Ovary (tissue), 10 donors: ENCODE measurements around the gene FTCDNL1. TPM values are rescaled to one million over a fixed set of nuclear protein-coding genes. Genes with fewer than 3 reads are reported as not detected.
A peak's percentile ranks its signal among the peaks of the same experiment; 100 is the strongest.

Experiments
- DNase-seq, 5 donors: peaks; one replicate each; pipeline ENCODE4 v3.0.0-alpha.2; 2019 to 2020
- H3K27ac ChIP-seq, 2 donors: fragments of 200-600 bp; one replicate each; pipeline versions ENCODE4 v1.5.1 to v1.8.0; 2019 to 2022
- H3K27me3 ChIP-seq: fragments of 200-600 bp; one replicate; pipeline ENCODE4 v1.8.0; 2022
- H3K36me3 ChIP-seq: fragments of 200-600 bp; sonication (generic); one replicate; pipeline ENCODE4 v1.5.1; 2019
- H3K4me1 ChIP-seq: one replicate; pipeline ENCODE4 v1.8.1; 2013; ENCODE audit warnings: mild to moderate bottlenecking, moderate library complexity; ENCODE audit not compliant: insufficient read depth
- H3K4me3 ChIP-seq: fragments of 200-600 bp; sonication (generic); one replicate; pipeline ENCODE4 v1.5.1; 2017
- H3K9me3 ChIP-seq, 2 donors: fragments of 200-600 bp in 1 of 2; sonication (generic) in 1 of 2; one replicate each; pipeline versions ENCODE4 v1.5.1 to v1.8.1; 2013 to 2019; ENCODE audit warnings: mild to moderate bottlenecking in 1 of 2, moderate library complexity in 1 of 2
- CTCF ChIP-seq, 3 donors: fragments of 450-650 bp in 2 of 3; fragments of 200-600 bp in 1 of 3; IDR thresholded peaks; one replicate each; pipeline versions ENCODE4 v1.5.1 to v1.8.0; 2016 to 2022; ENCODE audit warnings: antibody characterized with exemption in 3 of 3, mild to moderate bottlenecking in 1 of 3
- EP300 ChIP-seq: sonication (generic); formaldehyde crosslinking; IDR thresholded peaks from one replicate; pipeline ENCODE4 v1.6.1; 2017; ENCODE audit warnings: antibody characterized with exemption
- POLR2A ChIP-seq: fragments of 450-650 bp; IDR thresholded peaks from one replicate; pipeline ENCODE4 v1.6.1; 2017; ENCODE audit warnings: antibody characterized with exemption, mild to moderate bottlenecking, moderate library complexity
- WGBS, 3 donors: extraction: QIAGEN DNeasy Blood & Tissue Kit in 1 of 3; methylation state at CpG; one replicate each; pipeline versions ENCODE4 v1.1.5 to v1.1.7; 2013 to 2017; 5-methylcytosine and 5-hydroxymethylcytosine counted together
- intact Hi-C, 4 donors: fragments of 100-400 bp; cut with DNase I; formaldehyde crosslinking; loops; one replicate each; pipeline versions ENCODE4 v1.11.0 to v1.15.1; 2022 to 2023
- long read RNA-seq, 3 donors: library from polyadenylated mRNA in 2 of 3; unstranded in 2 of 3; transcript quantifications; one replicate each; pipeline ENCODE4 v2.0.0 and lab custom pipeline, GENCODE V29; 2021 to 2026
- polyA plus RNA-seq, 2 donors: library from polyadenylated mRNA; stranded (reverse); fragments of 200-250 nt in 1 of 2; fragments of 350-450 nt in 1 of 2; fragmentation: Illumina TruSeq in 1 of 2; extraction: RNeasy Lipid Tissue Mini Kit (QIAGEN cat#74804) in 1 of 2; gene quantifications; one replicate each; pipeline ENCODE4 v1.2.3, GENCODE V29; 2013 to 2014
- total RNA-seq, 7 donors: library from RNA; depleted of rRNA in 2 of 7; stranded (reverse); fragments of >200 nt in 2 of 7; fragmentation: NEBNext Ultra II Directional in 3 of 7; extraction: Animal tissue kit (Norgen Biotek cat#: 25700) in 3 of 7; gene quantifications; one replicate each; pipeline versions ENCODE4 v1.1.0 to v1.2.4, GENCODE V29; 2016 to 2023
- donor health status: DM: no; HTN: no; CAD: no; lungs with moderate emphysema.
- donor health status: DM: no; HTN: no; CAD: no.
- donor health status: Bipolar disorder and iron deficiency.
- donor health status: DM: yes; HTN: yes; CAD: no.
- donor health status: DM: no; HTN: no; CAD: no.
- donor health status: DM: yes; HTN: yes; CAD: no.

The FTCDNL1 gene
- total RNA-seq = 1 to 10 TPM in 6 of 7 donors, under 1 TPM in 1; 0.87 to 3.4 (median 2.1) TPM
- polyA plus RNA-seq = 1 to 10 TPM in 1 of 2 donors, under 1 TPM in 1; 0.56 to 3.2 TPM
- long read RNA-seq, donor 1, partial matches to known transcripts = 0 of 2 reads
- long read RNA-seq, donor 1, other reads (novel, unspliced or antisense) = 2 of 2 reads
- long read RNA-seq, donor 2, partial matches to known transcripts = 0 of 1 reads
- long read RNA-seq, donor 2, other reads (novel, unspliced or antisense) = 0 of 1 reads
- long read RNA-seq, donor 3, partial matches to known transcripts = 0 of 4 reads
- long read RNA-seq, donor 3, other reads (novel, unspliced or antisense) = 3 of 4 reads

- no peaks in the 10 kb centered on the region for H3K36me3 ChIP-seq
- intact Hi-C loops = no loop called here
- peak within 1 kb of the TSS; percentile 69 for H3K4me3 ChIP-seq
- DNase-seq = peak; percentile 44 to 73 (median 59)
- no peaks in the 10 kb centered on the region for H3K9me3 ChIP-seq
- H3K4me1 ChIP-seq = no peaks in the 10 kb centered on the region
- H3K27ac ChIP-seq = peak within 1 kb of the TSS in 1 of 2 donors; percentile 24
- TF ChIP-seq EP300 = no peak
- TF ChIP-seq CTCF (IDR thresholded peaks at IDR 0.05) = peak in 2 of 3 donors; percentile 28 to 42
- 0 to 1% (median 1%) methylated on average over 40 to 78 of the region's 80 CpGs for WGBS, 3 donors
- no peaks in the 10 kb centered on the region for H3K27me3 ChIP-seq
Measured at GRCh38 chr2:199850718-199851500, at the start of gene FTCDNL1. Gene FTCDNL1, minus strand, starts transcription at chr2:199851192. Its CDS starts 2,230 bp downstream, at chr2:199848962.

GRCh38 chr2:199896617-199897016 is 45.6 kb upstream of the FTCDNL1 start:
- no peaks in the 10 kb centered on the region for H3K27me3 ChIP-seq
- no peak for TF ChIP-seq EP300
- no peak for TF ChIP-seq CTCF (IDR thresholded peaks at IDR 0.05)
- no peak for TF ChIP-seq POLR2A
- H3K4me1 ChIP-seq = no peaks in the 10 kb centered on the region
- no peak overlapping the region for H3K27ac ChIP-seq
- no peak for DNase-seq
- no peaks in the 10 kb centered on the region for H3K9me3 ChIP-seq
- no peaks in the 10 kb centered on the region for H3K36me3 ChIP-seq
- WGBS, 3 donors = 74 to 89% (median 86%) methylated on average over 2 of the region's 2 CpGs
- intact Hi-C loops = no loop called here
- H3K4me3 ChIP-seq = no peak overlapping the region

- Histone ChIP-seq H3K27ac (no peak overlapping the region), H3K36me3 (no peaks in the 10 kb centered on the region), H3K4me1 (no peaks in the 10 kb centered on the region), H3K27me3 (no peaks in the 10 kb centered on the region), H3K4me3 (no peak overlapping the region), H3K9me3 (no peaks in the 10 kb centered on the region)
- 41 to 54% (median 54%) methylated on average over 3 of the region's 3 CpGs for WGBS, 3 donors
- intact Hi-C loops = no loop called here
- TF ChIP-seq POLR2A = no peak
- no peak for TF ChIP-seq EP300
- no peak for TF ChIP-seq CTCF (IDR thresholded peaks at IDR 0.05)
- DNase-seq = no peak
Measured at GRCh38 chr2:199895406-199895805, 44.4 kb upstream of the FTCDNL1 start.

GRCh38 chr2:199883474-199884212 is 32.7 kb upstream of the FTCDNL1 start:
- 81 to 88% (median 82%) methylated on average over 6 of the region's 6 CpGs for WGBS, 3 donors
- Histone ChIP-seq H3K4me3 (no peak overlapping the region), H3K4me1 (no peaks in the 10 kb centered on the region), H3K27me3 (no peaks in the 10 kb centered on the region), H3K36me3 (no peaks in the 10 kb centered on the region), H3K27ac (no peak overlapping the region), H3K9me3 (no peaks in the 10 kb centered on the region)
- intact Hi-C loops = no loop called here
- TF ChIP-seq POLR2A (no peak), CTCF (IDR thresholded peaks at IDR 0.05) (no peak), EP300 (no peak)
- no peak for DNase-seq
